Measurements from ENCODE around the gene LCORL.
"Not testable (repeated sequence)": the region's sequence is repeated elsewhere in the genome, so short reads cannot be mapped to it uniquely, and the experiment has no call there.

The LCORL gene

GRCh38 chr4:17869327-17869726, 152.2 kb downstream of the LCORL start:
- TF ChIP-seq CTCF (IDR thresholded peaks at IDR 0.05; ENCODE audit: low read depth, low read length, missing control alignments), result no peak
- H3K4me3 ChIP-seq (ENCODE audit: low read depth, low read length), result no peak overlapping the region
- no peak for DNase-seq (ENCODE audit: low read depth)

GRCh38 chr4:17867276-17867675, 154.3 kb downstream of the LCORL start:
- no peak for DNase-seq (ENCODE audit: low read depth)
- no peak for TF ChIP-seq CTCF (IDR thresholded peaks at IDR 0.05; ENCODE audit: low read depth, low read length, missing control alignments)
- no peak overlapping the region for H3K4me3 ChIP-seq (ENCODE audit: low read depth, low read length)

GRCh38 chr4:17866810-17867209, 154.7 kb downstream of the LCORL start:
- no peak for DNase-seq (ENCODE audit: low read depth)
- no peak overlapping the region for H3K4me3 ChIP-seq (ENCODE audit: low read depth, low read length)
- no peak for TF ChIP-seq CTCF (IDR thresholded peaks at IDR 0.05; ENCODE audit: low read depth, low read length, missing control alignments)

GRCh38 chr4:17865866-17866363, 155.6 kb downstream of the LCORL start:
- TF ChIP-seq CTCF (IDR thresholded peaks at IDR 0.05; ENCODE audit: low read depth, low read length, missing control alignments), result no peak
- no peak for DNase-seq (ENCODE audit: low read depth)
- no peak overlapping the region for H3K4me3 ChIP-seq (ENCODE audit: low read depth, low read length)

GRCh38 chr4:17861906-17862305, 159.6 kb downstream of the LCORL start:
- DNase-seq (ENCODE audit: low read depth); H3K4me3 ChIP-seq (ENCODE audit: low read depth, low read length): not testable (repeated sequence)

GRCh38 chr4:17859793-17860406, 161.7 kb downstream of the LCORL start:
- H3K4me3 ChIP-seq (ENCODE audit: low read depth, low read length), result no peak overlapping the region
- TF ChIP-seq CTCF (IDR thresholded peaks at IDR 0.05; ENCODE audit: low read depth, low read length, missing control alignments), result no peak
- DNase-seq (ENCODE audit: low read depth), result no peak

GRCh38 chr4:17854036-17854435, 167.5 kb downstream of the LCORL start:
- H3K4me3 ChIP-seq (ENCODE audit: low read depth, low read length), result no peak overlapping the region
- no peak for TF ChIP-seq CTCF (IDR thresholded peaks at IDR 0.05; ENCODE audit: low read depth, low read length, missing control alignments)
- no peak for DNase-seq (ENCODE audit: low read depth)

All from GM12864 (cell line).